ENCODE results near the gene CENPT. TPM values are rescaled to one million over a fixed set of nuclear protein-coding genes. Genes with fewer than 3 reads are reported as not detected.

The CENPT gene
- total and polyA plus RNA-seq, 4 experiments from 2014 or later = 15.4 to 107 (median 60.4) TPM

- Histone ChIP-seq H3K4me1 (ENCODE audit: insufficient read depth, low read length) (peaks cover 49% of the 10 kb centered on the region), H3K27ac (ENCODE audit: low read depth, low read length) (no peak overlapping the region), H3K4me3 (ENCODE audit: low read length in 2 of 2) (no peak overlapping the region), H3K36me3 (ENCODE audit: insufficient read depth, low read length) (peaks cover 35% of the 10 kb centered on the region), H3K27me3 (ENCODE audit: insufficient read depth, low read length) (no peaks in the 10 kb centered on the region), H3K9me3 (ENCODE audit: control insufficient read depth in 1 of 2, low read length in 2 of 2) (no peaks in the 10 kb centered on the region)
- ChIA-PET CTCF (ENCODE audit: partially characterized antibody) (interaction anchor here (1.0 to 5.9 kb wide), 2 partner anchors 15 to 131 kb away, joined by 3 to 56 read pairs; no protein-coding TSS in a partner anchor), POLR2A (ENCODE audit: partially characterized antibody) (interaction anchor here (0.6 to 1.4 kb wide), 4 partner anchors 81 to 472 kb away, joined by 3 to 4 read pairs (median 3); no protein-coding TSS in a partner anchor)
- Mint-ChIP-seq H3K27me3 (no peaks in the 10 kb centered on the region), H3K4me3 (no peak overlapping the region), H3K27ac (peak overlapping the region in 5 of 7 donors; percentile 36 to 77 (median 60)), H3K4me1 (peaks cover 50 to 78% (median 69%) of the 10 kb centered on the region in 4 donors), H3K36me3 (peaks cover 40 to 60% of the 10 kb centered on the region in 2 donors), H3K9me3 (no peaks in the 10 kb centered on the region)
- no peak for DNase-seq
- intact Hi-C loops (cut with micrococcal nuclease) = no loop called here
Observed at GRCh38 chr16:67800338-67800926, 47.1 kb downstream of the CENPT start.

- Mint-ChIP-seq H3K9me3 (no peaks in the 10 kb centered on the region), H3K4me1 (peaks cover 30 to 44% (median 36%) of the 10 kb centered on the region in 4 donors), H3K4me3 (no peak overlapping the region), H3K27me3 (no peaks in the 10 kb centered on the region), H3K36me3 (peaks cover 32 to 33% of the 10 kb centered on the region in 2 donors), H3K27ac (peak overlapping the region in 5 of 7 donors; percentile 38 to 78 (median 74))
- POLR2A ChIA-PET (ENCODE audit: partially characterized antibody) = no interaction called here
- no peak overlapping the region for H3K27ac ChIP-seq (ENCODE audit: low read depth, low read length)
- intact Hi-C loops (cut with micrococcal nuclease) = no loop called here
- no peak overlapping the region for H3K4me3 ChIP-seq (ENCODE audit: low read length in 2 of 2)
- peaks cover 26% of the 10 kb centered on the region for H3K36me3 ChIP-seq (ENCODE audit: insufficient read depth, low read length)
- CTCF ChIA-PET (ENCODE audit: partially characterized antibody) = interaction anchor here (0.7 to 1.8 kb wide), 3 partner anchors 12 to 88 kb away, joined by 3 to 7 read pairs (median 3); no protein-coding TSS in a partner anchor
- H3K4me1 ChIP-seq (ENCODE audit: insufficient read depth, low read length) = peaks cover 18% of the 10 kb centered on the region
- H3K27me3 ChIP-seq (ENCODE audit: insufficient read depth, low read length) = no peaks in the 10 kb centered on the region
- no peaks in the 10 kb centered on the region for H3K9me3 ChIP-seq (ENCODE audit: control insufficient read depth in 1 of 2, low read length in 2 of 2)
- DNase-seq = no peak
Observed at GRCh38 chr16:67796099-67796718, 51.3 kb downstream of the CENPT start.

- Histone ChIP-seq H3K36me3 (ENCODE audit: insufficient read depth, low read length) (no peaks in the 10 kb centered on the region), H3K4me1 (ENCODE audit: insufficient read depth, low read length) (peaks cover 6% of the 10 kb centered on the region), H3K27ac (ENCODE audit: low read depth, low read length) (no peak overlapping the region), H3K27me3 (ENCODE audit: insufficient read depth, low read length) (no peaks in the 10 kb centered on the region), H3K4me3 (ENCODE audit: low read length in 2 of 2) (no peak overlapping the region), H3K9me3 (ENCODE audit: control insufficient read depth in 1 of 2, low read length in 2 of 2) (no peaks in the 10 kb centered on the region)
- ChIA-PET POLR2A (ENCODE audit: partially characterized antibody) (no interaction called here), CTCF (ENCODE audit: partially characterized antibody) (interaction anchor here (0.8 kb wide), 1 partner anchor 118 kb away, joined by 3 read pairs; no protein-coding TSS in a partner anchor)
- intact Hi-C loops (cut with micrococcal nuclease) = no loop called here
- H3K9me3 Mint-ChIP-seq = no peaks in the 10 kb centered on the region
- peaks cover 0 to 2% of the 10 kb centered on the region in 2 donors for H3K36me3 Mint-ChIP-seq
- peaks cover 3 to 15% (median 9%) of the 10 kb centered on the region in 4 donors for H3K4me1 Mint-ChIP-seq
- no peak for DNase-seq
- H3K27me3 Mint-ChIP-seq = no peaks in the 10 kb centered on the region
- no peak overlapping the region for H3K4me3 Mint-ChIP-seq
- peak overlapping the region in 2 of 7 donors; percentile 6 to 72 for H3K27ac Mint-ChIP-seq
Observed at GRCh38 chr16:67790071-67790470, 57.4 kb downstream of the CENPT start.

DNA sequence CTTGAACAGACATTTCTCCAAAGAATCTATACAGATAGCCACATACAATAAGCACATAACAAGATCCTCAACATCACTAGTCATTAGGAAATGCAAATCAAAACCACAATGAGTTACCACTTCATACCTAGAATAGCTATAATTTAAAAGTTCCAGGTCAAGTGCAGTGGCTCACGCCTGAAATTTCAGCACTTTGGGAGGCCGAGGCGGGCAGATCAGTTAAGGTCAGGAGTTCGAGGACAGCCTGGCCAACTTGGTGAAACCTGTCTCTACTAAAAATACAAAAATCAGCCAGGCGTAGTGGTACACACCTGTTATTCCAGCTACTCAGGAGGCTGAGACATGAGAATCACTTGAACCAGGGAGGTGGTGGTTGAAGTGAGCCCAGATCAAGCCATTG is 61.0 kb downstream of the CENPT start:
- CTCF ChIA-PET (ENCODE audit: partially characterized antibody) = interaction anchor here (2.0 kb wide), 1 partner anchor 30 kb away, joined by 9 read pairs; no protein-coding TSS in a partner anchor
- intact Hi-C loops (cut with micrococcal nuclease) = no loop called here
- Mint-ChIP-seq H3K4me3 (no peak overlapping the region), H3K27me3 (no peaks in the 10 kb centered on the region), H3K4me1 (peaks cover 7 to 17% (median 14%) of the 10 kb centered on the region in 4 donors), H3K9me3 (no peaks in the 10 kb centered on the region), H3K36me3 (peaks cover 0 to 3% of the 10 kb centered on the region in 2 donors), H3K27ac (no peak overlapping the region)
- Histone ChIP-seq H3K36me3 (ENCODE audit: insufficient read depth, low read length) (no peaks in the 10 kb centered on the region), H3K9me3 (ENCODE audit: control insufficient read depth in 1 of 2, low read length in 2 of 2) (no peaks in the 10 kb centered on the region), H3K27ac (ENCODE audit: low read depth, low read length) (no peak overlapping the region), H3K27me3 (ENCODE audit: insufficient read depth, low read length) (no peaks in the 10 kb centered on the region), H3K4me1 (ENCODE audit: insufficient read depth, low read length) (peaks cover 8% of the 10 kb centered on the region), H3K4me3 (ENCODE audit: low read length in 2 of 2) (no peak overlapping the region)
- DNase-seq = no peak
- POLR2A ChIA-PET (ENCODE audit: partially characterized antibody) = no interaction called here

GRCh38 chr16:67783353-67783725 is 64.2 kb downstream of the CENPT start:
- Histone ChIP-seq H3K4me3 (ENCODE audit: low read length in 2 of 2) (no peak overlapping the region), H3K27me3 (ENCODE audit: insufficient read depth, low read length) (no peaks in the 10 kb centered on the region), H3K9me3 (ENCODE audit: control insufficient read depth in 1 of 2, low read length in 2 of 2) (no peaks in the 10 kb centered on the region), H3K4me1 (ENCODE audit: insufficient read depth, low read length) (peaks cover 27% of the 10 kb centered on the region), H3K27ac (ENCODE audit: low read depth, low read length) (no peak overlapping the region), H3K36me3 (ENCODE audit: insufficient read depth, low read length) (no peaks in the 10 kb centered on the region)
- ChIA-PET CTCF (ENCODE audit: partially characterized antibody) (no interaction called here), POLR2A (ENCODE audit: partially characterized antibody) (no interaction called here)
- intact Hi-C loops (cut with micrococcal nuclease) = no loop called here
- Mint-ChIP-seq H3K27me3 (no peaks in the 10 kb centered on the region), H3K4me3 (no peak overlapping the region), H3K36me3 (peaks cover 0 to 18% of the 10 kb centered on the region in 2 donors), H3K27ac (peak overlapping the region in 2 of 7 donors; percentile 41 to 77), H3K4me1 (peaks cover 19 to 36% (median 26%) of the 10 kb centered on the region in 4 donors), H3K9me3 (no peaks in the 10 kb centered on the region)
- DNase-seq = no peak

DNA sequence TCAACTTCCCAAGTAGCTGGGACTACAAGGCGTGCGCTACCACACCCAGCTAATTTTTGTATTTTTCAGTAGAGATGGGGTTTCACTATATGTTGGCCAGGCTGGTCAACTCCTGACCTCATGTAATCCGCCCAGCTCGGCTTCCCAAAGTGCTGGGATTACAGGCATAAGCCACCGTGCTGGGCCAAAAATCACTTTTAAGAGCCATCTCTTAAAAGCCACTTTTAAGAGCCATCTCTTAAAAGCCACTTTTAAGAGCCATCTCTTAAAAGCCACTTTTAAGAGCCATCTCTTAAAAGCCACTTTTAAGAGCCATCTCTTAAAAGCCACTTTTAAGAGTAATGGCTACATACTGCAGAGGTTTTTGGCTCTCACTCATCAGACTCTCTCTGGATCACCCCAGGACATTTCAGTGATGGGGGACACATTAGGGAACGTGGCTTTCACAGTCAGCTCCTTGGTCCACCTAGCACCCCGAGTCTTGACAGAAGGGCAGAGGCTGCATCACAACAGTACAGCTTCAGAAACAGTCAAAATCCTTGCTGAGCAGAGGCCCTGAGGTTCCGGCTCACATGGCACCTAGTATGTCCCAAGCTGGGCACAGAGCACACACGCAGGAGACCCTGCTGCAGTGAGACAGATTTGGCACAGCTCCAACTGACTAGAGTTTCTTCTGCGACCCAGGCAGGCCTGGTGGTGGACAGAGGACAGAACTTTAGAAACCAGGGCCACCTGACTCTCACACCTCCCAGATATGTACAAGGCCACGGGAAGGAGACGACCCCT is 64.7 kb downstream of the CENPT start:
- ChIA-PET CTCF (ENCODE audit: partially characterized antibody) (no interaction called here), POLR2A (ENCODE audit: partially characterized antibody) (no interaction called here)
- Histone ChIP-seq H3K4me3 (ENCODE audit: low read length in 2 of 2) (no peak overlapping the region), H3K9me3 (ENCODE audit: control insufficient read depth in 1 of 2, low read length in 2 of 2) (no peaks in the 10 kb centered on the region), H3K27me3 (ENCODE audit: insufficient read depth, low read length) (no peaks in the 10 kb centered on the region), H3K4me1 (ENCODE audit: insufficient read depth, low read length) (peaks cover 27% of the 10 kb centered on the region), H3K36me3 (ENCODE audit: insufficient read depth, low read length) (no peaks in the 10 kb centered on the region), H3K27ac (ENCODE audit: low read depth, low read length) (no peak overlapping the region)
- Mint-ChIP-seq H3K27ac (peak overlapping the region in 2 of 7 donors; percentile 36 to 69), H3K9me3 (no peaks in the 10 kb centered on the region), H3K4me1 (peaks cover 19 to 40% (median 28%) of the 10 kb centered on the region in 4 donors), H3K36me3 (peaks cover 0 to 18% of the 10 kb centered on the region in 2 donors), H3K4me3 (no peak overlapping the region), H3K27me3 (no peaks in the 10 kb centered on the region)
- DNase-seq = no peak
- intact Hi-C loops (cut with micrococcal nuclease) = no loop called here

- intact Hi-C loops (cut with micrococcal nuclease) = no loop called here
- H3K4me3 ChIP-seq (ENCODE audit: low read length in 2 of 2) = no peak overlapping the region
- H3K4me1 ChIP-seq (ENCODE audit: insufficient read depth, low read length) = peaks cover 27% of the 10 kb centered on the region
- POLR2A ChIA-PET (ENCODE audit: partially characterized antibody) = interaction anchor here (0.7 to 1.5 kb wide), 3 partner anchors 21 to 154 kb away, joined by 3 to 6 read pairs (median 3); partner anchors contain the start of genes RANBP10 and TSNAXIP1
- H3K9me3 ChIP-seq (ENCODE audit: control insufficient read depth in 1 of 2, low read length in 2 of 2) = no peaks in the 10 kb centered on the region
- no peaks in the 10 kb centered on the region for H3K9me3 Mint-ChIP-seq
- no peaks in the 10 kb centered on the region for H3K36me3 ChIP-seq (ENCODE audit: insufficient read depth, low read length)
- H3K27ac ChIP-seq (ENCODE audit: low read depth, low read length) = no peak overlapping the region
- peaks cover 0 to 18% of the 10 kb centered on the region in 2 donors for H3K36me3 Mint-ChIP-seq
- DNase-seq = peak in 1 of 5 donors; percentile 1
- H3K27me3 ChIP-seq (ENCODE audit: insufficient read depth, low read length) = no peaks in the 10 kb centered on the region
- CTCF ChIA-PET (ENCODE audit: partially characterized antibody) = interaction anchor here (0.6 to 2.3 kb wide), 4 partner anchors 21 to 259 kb away, joined by 3 to 6 read pairs (median 4); no protein-coding TSS in a partner anchor
- peaks cover 19 to 40% (median 31%) of the 10 kb centered on the region in 4 donors for H3K4me1 Mint-ChIP-seq
- no peaks in the 10 kb centered on the region for H3K27me3 Mint-ChIP-seq
- H3K4me3 Mint-ChIP-seq = peak overlapping the region in 3 of 8 donors; percentile 13 to 37 (median 29)
- peak overlapping the region; percentile 77 to 93 (median 90) for H3K27ac Mint-ChIP-seq
Observed at GRCh38 chr16:67781565-67781921, 66.0 kb downstream of the CENPT start.

All from CD4-positive, alpha-beta memory T cell (primary cell).